ENCODE data around the gene RPS21. TPM values are rescaled to one million over a fixed set of nuclear protein-coding genes. Genes with fewer than 3 reads are reported as not detected.

The RPS21 gene
- total RNA-seq, 4 donors from 2014 or later: 1,167 to 4,037 (median 2,295) TPM

DNA sequence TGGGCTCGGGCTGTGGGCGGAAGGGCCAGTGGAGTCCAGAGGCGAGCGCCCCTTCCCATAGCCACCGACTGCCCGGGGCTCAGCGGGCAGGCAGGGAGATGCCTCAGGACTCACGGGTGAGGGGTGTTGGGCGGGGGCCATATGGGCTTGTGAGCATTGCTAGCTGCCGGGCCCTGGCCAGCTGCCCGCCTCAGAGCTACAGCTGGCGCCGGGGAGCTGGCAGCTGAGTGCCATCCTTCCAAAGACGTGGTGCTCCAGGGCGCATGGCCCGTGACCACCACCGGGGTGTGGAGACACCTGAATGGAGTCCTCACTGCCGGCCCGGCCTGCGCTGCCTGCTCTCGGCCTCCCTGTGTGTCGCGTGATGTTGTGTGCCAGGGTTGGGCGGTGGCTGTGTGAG lies 51.0 kb downstream of the RPS21 start:
- TF ChIP-seq, protein P1, sequence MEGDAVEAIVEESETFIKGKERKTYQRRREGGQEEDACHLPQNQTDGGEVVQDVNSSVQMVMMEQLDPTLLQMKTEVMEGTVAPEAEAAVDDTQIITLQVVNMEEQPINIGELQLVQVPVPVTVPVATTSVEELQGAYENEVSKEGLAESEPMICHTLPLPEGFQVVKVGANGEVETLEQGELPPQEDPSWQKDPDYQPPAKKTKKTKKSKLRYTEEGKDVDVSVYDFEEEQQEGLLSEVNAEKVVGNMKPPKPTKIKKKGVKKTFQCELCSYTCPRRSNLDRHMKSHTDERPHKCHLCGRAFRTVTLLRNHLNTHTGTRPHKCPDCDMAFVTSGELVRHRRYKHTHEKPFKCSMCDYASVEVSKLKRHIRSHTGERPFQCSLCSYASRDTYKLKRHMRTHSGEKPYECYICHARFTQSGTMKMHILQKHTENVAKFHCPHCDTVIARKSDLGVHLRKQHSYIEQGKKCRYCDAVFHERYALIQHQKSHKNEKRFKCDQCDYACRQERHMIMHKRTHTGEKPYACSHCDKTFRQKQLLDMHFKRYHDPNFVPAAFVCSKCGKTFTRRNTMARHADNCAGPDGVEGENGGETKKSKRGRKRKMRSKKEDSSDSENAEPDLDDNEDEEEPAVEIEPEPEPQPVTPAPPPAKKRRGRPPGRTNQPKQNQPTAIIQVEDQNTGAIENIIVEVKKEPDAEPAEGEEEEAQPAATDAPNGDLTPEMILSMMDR (IDR thresholded peaks at IDR 0.05 in 4 of 5, conservative IDR thresholded peaks at IDR 0.05 in 1 of 5): no peak
- no peak for TF ChIP-seq POLR2A (IDR thresholded peaks at IDR 0.05)
- Histone ChIP-seq H3K4me1 (peaks cover 13 to 18% of the 10 kb centered on the region in 2 donors), H3K27me3 (peaks cover 0 to under 1% (median 0%) of the 10 kb centered on the region in 3 donors), H3K27ac (no peak overlapping the region), H3K4me3 (no peak overlapping the region), H3K36me3 (no peaks in the 10 kb centered on the region), H3K9me3 (no peaks in the 10 kb centered on the region)
- intact Hi-C loops (cut with DNase I; ENCODE audit: low total_unique reads): no loop called here
- ATAC-seq (no peak), DNase-seq (peak in 1 of 2 donors; percentile 33)
- in situ Hi-C loops (cut with MboI; ENCODE audit: low sequenced_read_pairs in 4 of 4): no loop called here

Other genes with a start within 250 kb of the RPS21 start
- 1,000 to 10,000 TPM in 2 of 4 donors, 100 to 1,000 TPM in 2; 632 to 1,338 (median 1,003) TPM for gene PSMA7, start 243.7 kb upstream of the RPS21 start, total RNA-seq
- 10 to 100 TPM; 11.5 to 31.8 (median 16.9) TPM for gene SS18L1, start 243.3 kb upstream of the RPS21 start, total RNA-seq
- 10 to 100 TPM; 21.0 to 50.8 (median 29.3) TPM for gene MTG2, start 204.1 kb upstream of the RPS21 start, total RNA-seq
- gene HRH3, start 166.8 kb upstream of the RPS21 start, total RNA-seq: not detected
- 10 to 100 TPM; 15.8 to 26.4 (median 19.6) TPM for gene OSBPL2, start 148.6 kb upstream of the RPS21 start, total RNA-seq
- gene ADRM1, start 84.1 kb upstream of the RPS21 start, total RNA-seq: 100 to 1,000 TPM; 389 to 644 (median 611) TPM
- 10 to 100 TPM; 13.0 to 35.8 (median 22.7) TPM for gene LAMA5, start 19.8 kb upstream of the RPS21 start, total RNA-seq
- gene CABLES2, start 20.2 kb downstream of the RPS21 start, total RNA-seq: 1 to 10 TPM; 3.6 to 9.3 (median 4.2) TPM
- not detected for gene RBBP8NL, start 40.4 kb downstream of the RPS21 start, total RNA-seq
- gene GATA5, start 88.9 kb downstream of the RPS21 start, total RNA-seq: not detected

Measured in gastrocnemius medialis (tissue), 4 donors.